A549 (cell line): Measurements from ENCODE around the gene ZSCAN20.

Experiments used
- BCL3 ChIP-seq: fragments of >200 bp; sonication (Bioruptor Twin); formaldehyde crosslinking; IDR thresholded peaks from 3 replicates; pipeline ENCODE4 v1.6.1; 2016
- CEBPB ChIP-seq, 2 experiments: fragments of >200 bp in 1 of 2; sonication (Bioruptor Twin) in 1 of 2; formaldehyde crosslinking in 1 of 2; IDR thresholded peaks; 2 replicates each; pipeline ENCODE4 v1.6.1; 2012 to 2016
- CHD2 ChIP-seq: fragments of 150-350 bp; IDR thresholded peaks from 2 replicates; pipeline ENCODE4 v1.6.1; 2014; ENCODE audit warnings: low read length; ENCODE audit not compliant: partially characterized antibody
- CHD4 ChIP-seq: fragments of 200-600 bp; sonication (generic); IDR thresholded peaks from 2 replicates; pipeline ENCODE4 v1.6.1; 2016; ENCODE audit warnings: antibody characterized with exemption, mild to moderate bottlenecking, borderline replicate concordance
- CTCF ChIP-seq: fragments of >200 bp; sonication (Bioruptor Twin); formaldehyde crosslinking; IDR thresholded peaks from 3 replicates; pipeline ENCODE4 v1.5.1; 2016
- EP300 ChIP-seq, 2 experiments: fragments of >200 bp; sonication (Bioruptor Twin); formaldehyde crosslinking; IDR thresholded peaks; 2 replicates in 1 of 2; 3 replicates in 1 of 2; pipeline ENCODE4 v1.6.1; 2016 to 2017
- HDAC2 ChIP-seq: fragments of 200-600 bp; sonication (generic); IDR thresholded peaks from 2 replicates; pipeline ENCODE4 v1.6.1; 2016
- KDM5A ChIP-seq: fragments of 200-600 bp; sonication (generic); IDR thresholded peaks from 2 replicates; pipeline ENCODE4 v1.6.1; 2016; ENCODE audit warnings: antibody characterized with exemption, mild to moderate bottlenecking
- PHF8 ChIP-seq: fragments of 200-600 bp; sonication (generic); IDR thresholded peaks from 2 replicates; pipeline ENCODE4 v1.6.1; 2016; ENCODE audit warnings: low read depth, mild to moderate bottlenecking, antibody characterized with exemption, moderate library complexity, borderline replicate concordance
- POLR2A ChIP-seq: IDR thresholded peaks from 2 replicates; pipeline ENCODE4 v1.6.1; 2012; ENCODE audit warnings: mild to moderate bottlenecking, low read length
- RAD21 ChIP-seq, 2 experiments: fragments of >200 bp in 1 of 2; sonication (Bioruptor Twin) in 1 of 2; formaldehyde crosslinking in 1 of 2; IDR thresholded peaks in 1 of 2; conservative IDR thresholded peaks in 1 of 2; 2 replicates in 1 of 2; 3 replicates in 1 of 2; pipeline ENCODE4 v1.6.1; 2012 to 2018; ENCODE audit warnings: inconsistent platforms in 1 of 2
- REST ChIP-seq: fragments of 200-600 bp; sonication (generic); IDR thresholded peaks from 2 replicates; pipeline ENCODE4 v1.6.1; 2016; ENCODE audit warnings: antibody characterized with exemption, mild to moderate bottlenecking, moderate library complexity
- RFX5 ChIP-seq: fragments of 450-650 bp; IDR thresholded peaks from 2 replicates; pipeline ENCODE4 v1.7.1; 2014; ENCODE audit warnings: antibody characterized with exemption, mild to moderate bottlenecking, moderate library complexity
- SREBF2 ChIP-seq: fragments of 450-650 bp; IDR thresholded peaks from 2 replicates; pipeline ENCODE4 v1.6.1; 2014; ENCODE audit warnings: mild to moderate bottlenecking, moderate library complexity

- no peak for TF ChIP-seq CTCF
- TF ChIP-seq RFX5, result no peak
- TF ChIP-seq KDM5A, result no peak
- no peak for TF ChIP-seq PHF8
- TF ChIP-seq POLR2A, result no peak
- no peak for TF ChIP-seq CHD4
- TF ChIP-seq CHD2, result no peak
- no peak for TF ChIP-seq RAD21 (conservative IDR thresholded peaks at IDR 0.05 in 1 of 2, IDR thresholded peaks at IDR 0.05 in 1 of 2)
- no peak for TF ChIP-seq REST
- TF ChIP-seq SREBF2, result no peak
- TF ChIP-seq EP300 (IDR thresholded peaks at IDR 0.05), result no peak
- no peak for TF ChIP-seq BCL3
- no peak for TF ChIP-seq HDAC2
- TF ChIP-seq CEBPB (IDR thresholded peaks at IDR 0.05), result no peak
Measured at GRCh38 chr1:33425900-33426299, 46.5 kb upstream of the ZSCAN20 start.
